Transverse colon (tissue), 4 donors: ENCODE results near the gene DYDC1.

Experiments
- POLR2A ChIP-seq: fragments of 450-650 bp; IDR thresholded peaks from one replicate; pipeline ENCODE4 v1.6.1; 2016; ENCODE audit warnings: antibody characterized with exemption, mild to moderate bottlenecking, moderate library complexity
- POLR2AphosphoS5 ChIP-seq, 3 donors: sonication (generic); formaldehyde crosslinking; IDR thresholded peaks; one replicate each; pipeline ENCODE4 v1.6.1; 2016; ENCODE audit warnings: antibody characterized with exemption in 3 of 3
- TF ChIP-seq, protein P1 (sequence below), 5 experiments: fragments of 200-600 bp in 3 of 5; fragments of 450-650 bp in 2 of 5; sonication (generic) in 3 of 5; IDR thresholded peaks; 1 replicate in 2 of 5; 2 replicates in 3 of 5; pipeline ENCODE4 v1.5.1; 2016 to 2017; ENCODE audit warnings: antibody characterized with exemption in 5 of 5, inconsistent platforms in 3 of 5, mild to moderate bottlenecking in 2 of 5, moderate library complexity in 1 of 5

DNA sequence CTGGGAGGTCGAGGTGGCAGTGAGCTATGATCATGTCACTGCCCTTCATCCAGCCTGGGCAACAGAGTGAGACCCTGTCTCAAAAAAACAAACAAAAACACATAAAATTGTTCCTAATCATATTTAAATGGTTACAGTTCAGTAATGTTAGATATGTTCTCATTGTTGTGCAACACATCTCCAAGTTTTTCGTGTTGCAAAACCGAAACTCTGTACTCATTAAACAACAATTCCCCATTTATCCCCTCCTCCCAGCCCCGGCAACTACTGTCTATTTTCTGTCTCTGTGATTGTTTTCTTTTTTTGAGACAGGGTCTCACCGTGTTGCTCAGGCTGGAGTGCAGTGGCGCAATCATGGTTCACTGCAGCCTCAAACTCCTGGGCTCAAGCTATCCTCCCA, 35.7 kb upstream of the DYDC1 start:
- TF ChIP-seq, protein P1, sequence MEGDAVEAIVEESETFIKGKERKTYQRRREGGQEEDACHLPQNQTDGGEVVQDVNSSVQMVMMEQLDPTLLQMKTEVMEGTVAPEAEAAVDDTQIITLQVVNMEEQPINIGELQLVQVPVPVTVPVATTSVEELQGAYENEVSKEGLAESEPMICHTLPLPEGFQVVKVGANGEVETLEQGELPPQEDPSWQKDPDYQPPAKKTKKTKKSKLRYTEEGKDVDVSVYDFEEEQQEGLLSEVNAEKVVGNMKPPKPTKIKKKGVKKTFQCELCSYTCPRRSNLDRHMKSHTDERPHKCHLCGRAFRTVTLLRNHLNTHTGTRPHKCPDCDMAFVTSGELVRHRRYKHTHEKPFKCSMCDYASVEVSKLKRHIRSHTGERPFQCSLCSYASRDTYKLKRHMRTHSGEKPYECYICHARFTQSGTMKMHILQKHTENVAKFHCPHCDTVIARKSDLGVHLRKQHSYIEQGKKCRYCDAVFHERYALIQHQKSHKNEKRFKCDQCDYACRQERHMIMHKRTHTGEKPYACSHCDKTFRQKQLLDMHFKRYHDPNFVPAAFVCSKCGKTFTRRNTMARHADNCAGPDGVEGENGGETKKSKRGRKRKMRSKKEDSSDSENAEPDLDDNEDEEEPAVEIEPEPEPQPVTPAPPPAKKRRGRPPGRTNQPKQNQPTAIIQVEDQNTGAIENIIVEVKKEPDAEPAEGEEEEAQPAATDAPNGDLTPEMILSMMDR (IDR thresholded peaks at IDR 0.05) = no peak
- no peak for TF ChIP-seq POLR2A
- no peak for TF ChIP-seq POLR2AphosphoS5 (IDR thresholded peaks at IDR 0.05)
